Measurements from ENCODE around the gene RAD51B.

RAD51B gene

DNA sequence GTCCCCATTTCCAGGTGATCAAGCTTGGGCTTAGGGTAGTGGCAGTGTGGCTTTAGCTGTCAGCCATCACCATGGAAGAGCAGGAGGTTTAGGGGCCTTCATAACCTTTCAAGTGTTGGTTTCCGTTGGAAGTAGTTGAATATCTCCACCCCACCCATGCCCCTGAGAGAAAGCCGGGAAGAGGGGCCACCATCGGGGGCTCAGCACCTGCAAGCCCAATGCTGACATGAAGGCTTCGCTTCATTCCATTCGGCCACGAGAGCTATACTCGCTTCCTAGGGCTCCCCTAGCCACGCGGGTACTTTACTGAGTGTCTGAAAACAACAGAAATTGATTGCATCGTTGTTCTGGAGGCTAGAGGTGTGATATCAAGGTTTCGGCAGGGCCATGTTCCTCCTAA is 738.5 kb downstream of the RAD51B start:
- DNase-seq (ENCODE audit: low read depth in 1 of 2, low spot score in 1 of 2), result no peak
- H3K27me3 ChIP-seq (ENCODE audit: insufficient read depth, poor library complexity, severe bottlenecking), result no peaks in the 10 kb centered on the region
- H3K27ac ChIP-seq (replicated peaks), result no peak overlapping the region

DNA sequence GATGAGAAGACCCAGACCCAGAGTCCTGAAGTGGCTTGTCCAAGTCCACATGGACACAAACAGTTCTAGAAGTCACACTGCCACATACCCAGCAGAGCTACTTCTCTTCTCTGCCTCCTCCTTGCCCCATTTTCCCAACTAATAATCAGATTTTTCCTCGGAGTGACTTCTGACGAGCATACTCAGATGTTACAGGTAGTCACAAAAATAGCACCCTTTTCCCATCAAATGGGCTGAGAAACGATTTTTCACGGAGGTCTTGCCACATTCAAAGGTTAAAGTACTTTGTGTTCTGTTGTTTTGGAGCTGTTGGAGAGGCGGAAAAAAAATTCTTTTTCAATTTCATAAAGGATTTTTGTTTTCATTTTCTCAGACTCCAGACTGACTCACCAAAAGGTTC is 740.4 kb downstream of the RAD51B start:
- no peak for DNase-seq (ENCODE audit: low read depth in 1 of 2, low spot score in 1 of 2)
- TF ChIP-seq, protein P1, sequence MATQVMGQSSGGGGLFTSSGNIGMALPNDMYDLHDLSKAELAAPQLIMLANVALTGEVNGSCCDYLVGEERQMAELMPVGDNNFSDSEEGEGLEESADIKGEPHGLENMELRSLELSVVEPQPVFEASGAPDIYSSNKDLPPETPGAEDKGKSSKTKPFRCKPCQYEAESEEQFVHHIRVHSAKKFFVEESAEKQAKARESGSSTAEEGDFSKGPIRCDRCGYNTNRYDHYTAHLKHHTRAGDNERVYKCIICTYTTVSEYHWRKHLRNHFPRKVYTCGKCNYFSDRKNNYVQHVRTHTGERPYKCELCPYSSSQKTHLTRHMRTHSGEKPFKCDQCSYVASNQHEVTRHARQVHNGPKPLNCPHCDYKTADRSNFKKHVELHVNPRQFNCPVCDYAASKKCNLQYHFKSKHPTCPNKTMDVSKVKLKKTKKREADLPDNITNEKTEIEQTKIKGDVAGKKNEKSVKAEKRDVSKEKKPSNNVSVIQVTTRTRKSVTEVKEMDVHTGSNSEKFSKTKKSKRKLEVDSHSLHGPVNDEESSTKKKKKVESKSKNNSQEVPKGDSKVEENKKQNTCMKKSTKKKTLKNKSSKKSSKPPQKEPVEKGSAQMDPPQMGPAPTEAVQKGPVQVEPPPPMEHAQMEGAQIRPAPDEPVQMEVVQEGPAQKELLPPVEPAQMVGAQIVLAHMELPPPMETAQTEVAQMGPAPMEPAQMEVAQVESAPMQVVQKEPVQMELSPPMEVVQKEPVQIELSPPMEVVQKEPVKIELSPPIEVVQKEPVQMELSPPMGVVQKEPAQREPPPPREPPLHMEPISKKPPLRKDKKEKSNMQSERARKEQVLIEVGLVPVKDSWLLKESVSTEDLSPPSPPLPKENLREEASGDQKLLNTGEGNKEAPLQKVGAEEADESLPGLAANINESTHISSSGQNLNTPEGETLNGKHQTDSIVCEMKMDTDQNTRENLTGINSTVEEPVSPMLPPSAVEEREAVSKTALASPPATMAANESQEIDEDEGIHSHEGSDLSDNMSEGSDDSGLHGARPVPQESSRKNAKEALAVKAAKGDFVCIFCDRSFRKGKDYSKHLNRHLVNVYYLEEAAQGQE (IDR thresholded peaks at IDR 0.05; ENCODE audit: insufficient replicate concordance, low read depth), result no peak
- no peak for TF ChIP-seq GABPA (IDR thresholded peaks at IDR 0.05; ENCODE audit: low read depth)
- TF ChIP-seq SPI1 (IDR thresholded peaks at IDR 0.05; ENCODE audit: borderline replicate concordance, low read depth), result no peak
- TF ChIP-seq, protein P2, sequence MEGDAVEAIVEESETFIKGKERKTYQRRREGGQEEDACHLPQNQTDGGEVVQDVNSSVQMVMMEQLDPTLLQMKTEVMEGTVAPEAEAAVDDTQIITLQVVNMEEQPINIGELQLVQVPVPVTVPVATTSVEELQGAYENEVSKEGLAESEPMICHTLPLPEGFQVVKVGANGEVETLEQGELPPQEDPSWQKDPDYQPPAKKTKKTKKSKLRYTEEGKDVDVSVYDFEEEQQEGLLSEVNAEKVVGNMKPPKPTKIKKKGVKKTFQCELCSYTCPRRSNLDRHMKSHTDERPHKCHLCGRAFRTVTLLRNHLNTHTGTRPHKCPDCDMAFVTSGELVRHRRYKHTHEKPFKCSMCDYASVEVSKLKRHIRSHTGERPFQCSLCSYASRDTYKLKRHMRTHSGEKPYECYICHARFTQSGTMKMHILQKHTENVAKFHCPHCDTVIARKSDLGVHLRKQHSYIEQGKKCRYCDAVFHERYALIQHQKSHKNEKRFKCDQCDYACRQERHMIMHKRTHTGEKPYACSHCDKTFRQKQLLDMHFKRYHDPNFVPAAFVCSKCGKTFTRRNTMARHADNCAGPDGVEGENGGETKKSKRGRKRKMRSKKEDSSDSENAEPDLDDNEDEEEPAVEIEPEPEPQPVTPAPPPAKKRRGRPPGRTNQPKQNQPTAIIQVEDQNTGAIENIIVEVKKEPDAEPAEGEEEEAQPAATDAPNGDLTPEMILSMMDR (IDR thresholded peaks at IDR 0.05; ENCODE audit: insufficient read depth, low read length), result no peak
- TF ChIP-seq POLR2AphosphoS5 (IDR thresholded peaks at IDR 0.05; ENCODE audit: low read depth), result no peak
- Histone ChIP-seq H3K27me3 (ENCODE audit: insufficient read depth, poor library complexity, severe bottlenecking) (no peaks in the 10 kb centered on the region), H3K4me3 (replicated peaks; ENCODE audit: insufficient read depth, low read length) (no peak overlapping the region), H3K27ac (replicated peaks) (no peak overlapping the region)

More for the DNA sequence above, 738.5 kb downstream of the RAD51B start:
- H3K4me3 ChIP-seq (replicated peaks; ENCODE audit: insufficient read depth, low read length), result no peak overlapping the region
- TF ChIP-seq, protein P1 (IDR thresholded peaks at IDR 0.05; ENCODE audit: insufficient replicate concordance, low read depth), result no peak
- TF ChIP-seq SPI1 (IDR thresholded peaks at IDR 0.05; ENCODE audit: borderline replicate concordance, low read depth) (no peak), GABPA (IDR thresholded peaks at IDR 0.05; ENCODE audit: low read depth) (no peak), POLR2AphosphoS5 (IDR thresholded peaks at IDR 0.05; ENCODE audit: low read depth) (no peak)
- TF ChIP-seq, protein P2 (IDR thresholded peaks at IDR 0.05; ENCODE audit: insufficient read depth, low read length), result no peak

DNA sequence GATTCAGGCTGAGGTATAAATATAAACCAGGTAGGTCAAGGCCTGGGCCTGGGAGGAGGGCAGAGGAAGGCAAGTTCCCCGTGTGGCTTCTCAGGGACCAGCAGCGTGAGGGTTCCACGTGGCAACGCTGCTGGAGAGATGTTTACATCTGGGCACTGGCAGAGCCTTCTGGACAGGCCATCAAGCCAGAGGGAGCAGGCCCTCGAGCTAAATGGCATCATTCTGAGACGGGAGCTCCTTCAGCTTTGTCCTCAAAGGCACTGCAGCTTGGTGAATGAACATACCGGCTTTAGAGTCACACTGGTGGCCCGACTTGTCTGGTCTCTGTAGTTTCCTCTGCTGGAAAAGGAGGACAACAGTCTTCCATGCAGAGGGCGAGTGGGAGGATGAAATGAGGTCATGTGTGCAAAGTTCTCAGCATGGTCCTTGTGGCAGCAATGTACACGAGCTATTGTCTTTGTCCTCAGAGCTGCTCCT is 742.0 kb downstream of the RAD51B start:
- H3K27me3 ChIP-seq (ENCODE audit: insufficient read depth, poor library complexity, severe bottlenecking), result no peaks in the 10 kb centered on the region
- H3K4me3 ChIP-seq (replicated peaks; ENCODE audit: insufficient read depth, low read length), result no peak overlapping the region
- H3K27ac ChIP-seq (replicated peaks), result no peak overlapping the region
- TF ChIP-seq, protein P2 (IDR thresholded peaks at IDR 0.05; ENCODE audit: insufficient read depth, low read length), result no peak
- no peak for TF ChIP-seq POLR2AphosphoS5 (IDR thresholded peaks at IDR 0.05; ENCODE audit: low read depth)
- TF ChIP-seq SPI1 (IDR thresholded peaks at IDR 0.05; ENCODE audit: borderline replicate concordance, low read depth), result no peak
- TF ChIP-seq, protein P1 (IDR thresholded peaks at IDR 0.05; ENCODE audit: insufficient replicate concordance, low read depth), result no peak
- TF ChIP-seq GABPA (IDR thresholded peaks at IDR 0.05; ENCODE audit: low read depth), result no peak
- no peak for DNase-seq (ENCODE audit: low read depth in 1 of 2, low spot score in 1 of 2)

Measured in HL-60 (cell line).